ENCODE data around the gene SIL1. TPM values are rescaled to one million over a fixed set of nuclear protein-coding genes. Genes with fewer than 3 reads are reported as not detected.

Gene SIL1
- total and polyA plus RNA-seq, 9 of the 15 experiments (the other 6 are each of a cell fraction or from before 2014, with no cell fraction given): 1.3 to 30.5 (median 18.1) TPM

- CTCF ChIA-PET (ENCODE audit: low intra/inter-chr PET ratio): no interaction called here
Measured at GRCh38 chr5:138980441-138980840, 217.7 kb downstream of the SIL1 start.

More at GRCh38 chr5:138980441-138980840, 217.7 kb downstream of the SIL1 start:
- Histone ChIP-seq H3K4me3 (no peak overlapping the region), H2AFZ (ENCODE audit: low read depth, low read length) (no peak overlapping the region), H3K79me2 (ENCODE audit: control insufficient read depth, insufficient read depth, low read length) (no peaks in the 10 kb centered on the region), H4K20me1 (replicated peaks; ENCODE audit: control insufficient read depth, insufficient read depth, low read length) (no peaks in the 10 kb centered on the region), H3K9ac (ENCODE audit: insufficient read depth in 1 of 2, low read depth in 2 of 2, low read length in 2 of 2) (no peak overlapping the region), H3K9me3 (replicated peaks; ENCODE audit: control insufficient read depth, insufficient read depth, low read depth, low read length) (no peaks in the 10 kb centered on the region), H3K27me3 (ENCODE audit: control insufficient read depth in 2 of 2, insufficient read depth in 2 of 2, low read length in 2 of 2) (no peaks in the 10 kb centered on the region; a peak in 1 of 5 replicates), H3K27ac (ENCODE audit: extremely low read depth, low read depth, low read length) (no peak overlapping the region), H3K36me3 (ENCODE audit: control insufficient read depth, insufficient read depth, low read length) (no peaks in the 10 kb centered on the region), H3K4me1 (replicated peaks in 1 of 2; ENCODE audit: control insufficient read depth in 2 of 2, insufficient read depth in 2 of 2, low read length in 2 of 2) (peaks cover under 1 to 23% of the 10 kb centered on the region in 2 experiments), H3K4me2 (ENCODE audit: insufficient read depth, low read length) (no peak overlapping the region), H3K9me1 (ENCODE audit: control insufficient read depth, insufficient read depth, low read length) (no peaks in the 10 kb centered on the region)
- intact Hi-C loops (cut with micrococcal nuclease): no loop called here
- POLR2A ChIA-PET: no interaction called here
- in situ Hi-C loops (cut with MboI): no loop called here
- TF ChIP-seq RBM17 (IDR thresholded peaks at IDR 0.05; ENCODE audit: borderline replicate concordance, low read depth, low read length) (no peak), UBTF (IDR thresholded peaks at IDR 0.05; ENCODE audit: borderline replicate concordance in 1 of 2, low read depth in 2 of 2, low read length in 2 of 2) (no peak), ZNF830 (CRISPR knock-in tag; IDR thresholded peaks at IDR 0.05) (no peak), NCOR1 (IDR thresholded peaks at IDR 0.05) (no peak), ZNF384 (IDR thresholded peaks at IDR 0.05; ENCODE audit: low read depth, low read length) (no peak), RAD51 (IDR thresholded peaks at IDR 0.05; ENCODE audit: borderline replicate concordance, low read depth) (no peak), PTBP1 (IDR thresholded peaks at IDR 0.05; ENCODE audit: low read depth, low read length) (no peak), NELFE (IDR thresholded peaks at IDR 0.05; ENCODE audit: insufficient read depth, insufficient read length) (no peak), ZBTB26 (CRISPR knock-in tag; IDR thresholded peaks at IDR 0.05) (no peak), SREBF2 (CRISPR knock-in tag; IDR thresholded peaks at IDR 0.05) (no peak), CBX5 (IDR thresholded peaks at IDR 0.05; ENCODE audit: borderline replicate concordance, low read depth) (no peak), HNRNPUL1 (IDR thresholded peaks at IDR 0.05; ENCODE audit: low read length) (no peak), POLR3A (IDR thresholded peaks at IDR 0.05; ENCODE audit: borderline replicate concordance, extremely low read depth, insufficient read depth, insufficient read length) (no peak), BRCA1 (IDR thresholded peaks at IDR 0.05) (no peak), BRCA1 (CRISPR knock-in tag; IDR thresholded peaks at IDR 0.05) (no peak)
- TF ChIP-seq, protein P1, sequence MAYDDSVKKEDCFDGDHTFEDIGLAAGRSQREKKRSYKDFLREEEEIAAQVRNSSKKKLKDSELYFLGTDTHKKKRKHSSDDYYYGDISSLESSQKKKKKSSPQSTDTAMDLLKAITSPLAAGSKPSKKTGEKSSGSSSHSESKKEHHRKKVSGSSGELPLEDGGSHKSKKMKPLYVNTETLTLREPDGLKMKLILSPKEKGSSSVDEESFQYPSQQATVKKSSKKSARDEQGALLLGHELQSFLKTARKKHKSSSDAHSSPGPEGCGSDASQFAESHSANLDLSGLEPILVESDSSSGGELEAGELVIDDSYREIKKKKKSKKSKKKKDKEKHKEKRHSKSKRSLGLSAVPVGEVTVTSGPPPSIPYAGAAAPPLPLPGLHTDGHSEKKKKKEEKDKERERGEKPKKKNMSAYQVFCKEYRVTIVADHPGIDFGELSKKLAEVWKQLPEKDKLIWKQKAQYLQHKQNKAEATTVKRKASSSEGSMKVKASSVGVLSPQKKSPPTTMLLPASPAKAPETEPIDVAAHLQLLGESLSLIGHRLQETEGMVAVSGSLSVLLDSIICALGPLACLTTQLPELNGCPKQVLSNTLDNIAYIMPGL (CRISPR knock-in tag; IDR thresholded peaks at IDR 0.05): no peak
- TF ChIP-seq, protein P2, sequence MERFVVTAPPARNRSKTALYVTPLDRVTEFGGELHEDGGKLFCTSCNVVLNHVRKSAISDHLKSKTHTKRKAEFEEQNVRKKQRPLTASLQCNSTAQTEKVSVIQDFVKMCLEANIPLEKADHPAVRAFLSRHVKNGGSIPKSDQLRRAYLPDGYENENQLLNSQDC (CRISPR knock-in tag; IDR thresholded peaks at IDR 0.05): no peak
- FAIRE-seq (no peak), DNase-seq (ENCODE audit: extremely low read depth in 1 of 4, low spot score in 3 of 4) (no peak), ATAC-seq (no peak)
- BruUV-seq (replicated peaks): no TSS peak
